H9 (cell line): ENCODE data around the gene UNC5A. TPM values are rescaled to one million over a fixed set of nuclear protein-coding genes. Genes with fewer than 3 reads are reported as not detected.

Source experiments
- DNase-seq: peaks from one replicate; pipeline ENCODE4 v3.0.0-alpha.2; 2017
- H2AFZ ChIP-seq: one replicate; pipeline ENCODE4 v1.6.1; 2013; ENCODE audit warnings: mild to moderate bottlenecking, low read length, control low read depth, moderate library complexity
- H2AK5ac ChIP-seq: 2 replicates; pipeline ENCODE4 v1.6.1; 2013; ENCODE audit warnings: low read length, control low read depth, mixed read lengths; ENCODE audit not compliant: insufficient read length
- H2BK120ac ChIP-seq: one replicate; pipeline ENCODE4 v1.6.1; 2013; ENCODE audit warnings: low read depth, mild to moderate bottlenecking, low read length, control low read depth, inconsistent platforms; ENCODE audit not compliant: poor library complexity, severe bottlenecking
- H2BK12ac ChIP-seq: 2 replicates; pipeline ENCODE4 v1.6.1; 2013; ENCODE audit warnings: low read length, control low read depth, mixed read lengths, low read depth; ENCODE audit not compliant: insufficient read length
- H2BK15ac ChIP-seq: 2 replicates; pipeline ENCODE4 v1.6.1; 2013; ENCODE audit warnings: low read depth, low read length, control low read depth
- H2BK20ac ChIP-seq: one replicate; pipeline ENCODE4 v1.6.1; 2013; ENCODE audit warnings: low read depth, mild to moderate bottlenecking, low read length, control low read depth, inconsistent platforms; ENCODE audit not compliant: poor library complexity, severe bottlenecking
- H2BK5ac ChIP-seq: 2 replicates; pipeline ENCODE4 v1.6.1; 2013; ENCODE audit warnings: low read length, control low read depth, mixed read lengths; ENCODE audit not compliant: insufficient read length
- H3K14ac ChIP-seq: 2 replicates; pipeline ENCODE4 v1.6.1; 2013; ENCODE audit warnings: low read length, control low read depth; ENCODE audit not compliant: insufficient read depth
- H3K18ac ChIP-seq: 2 replicates; pipeline ENCODE4 v1.6.1; 2013; ENCODE audit warnings: low read depth, mild to moderate bottlenecking, mixed read lengths, low read length, control low read depth; ENCODE audit not compliant: insufficient read length
- H3K23ac ChIP-seq: 2 replicates; pipeline ENCODE4 v1.6.1; 2013; ENCODE audit warnings: low read length, control low read depth, mixed read lengths, low read depth; ENCODE audit not compliant: insufficient read length
- H3K23me2 ChIP-seq: 2 replicates; pipeline ENCODE4 v1.6.1; 2013; ENCODE audit warnings: low read depth, mild to moderate bottlenecking, mixed read lengths, low read length, control low read depth; ENCODE audit not compliant: insufficient read length, poor library complexity, severe bottlenecking
- H3K27ac ChIP-seq: 2 replicates; pipeline ENCODE4 v1.5.1; 2013; ENCODE audit warnings: low read length, control low read depth, mixed read lengths, low read depth; ENCODE audit not compliant: insufficient read length
- H3K27me3 ChIP-seq: 2 replicates; pipeline ENCODE4 v1.6.1; 2013; ENCODE audit warnings: low read length, control low read depth, inconsistent platforms; ENCODE audit not compliant: insufficient read depth
- H3K4ac ChIP-seq: 2 replicates; pipeline ENCODE4 v1.6.1; 2013; ENCODE audit warnings: low read depth, mild to moderate bottlenecking, control low read depth, inconsistent platforms, low read length, moderate library complexity
- H3K4me1 ChIP-seq: 2 replicates; pipeline ENCODE4 v1.6.1; 2013; ENCODE audit warnings: low read length, control low read depth, inconsistent platforms; ENCODE audit not compliant: insufficient read depth
- H3K4me2 ChIP-seq: 2 replicates; pipeline ENCODE4 v1.6.1; 2013; ENCODE audit warnings: low read length, control low read depth, mixed read lengths; ENCODE audit not compliant: insufficient read length, insufficient read depth
- H3K56ac ChIP-seq: 2 replicates; pipeline ENCODE4 v1.6.1; 2013; ENCODE audit warnings: low read depth, mild to moderate bottlenecking, mixed read lengths, low read length, control low read depth; ENCODE audit not compliant: insufficient read length
- H3K79me1 ChIP-seq: 2 replicates; pipeline ENCODE4 v1.6.1; 2013; ENCODE audit warnings: low read depth, mild to moderate bottlenecking, moderate library complexity, low read length, control low read depth, inconsistent platforms; ENCODE audit not compliant: insufficient read depth, poor library complexity, severe bottlenecking
- H3K79me2 ChIP-seq: 2 replicates; pipeline ENCODE4 v1.6.1; 2013; ENCODE audit warnings: low read length, control low read depth, inconsistent platforms; ENCODE audit not compliant: insufficient read depth
- H3K9ac ChIP-seq: 2 replicates; pipeline ENCODE4 v1.6.1; 2013; ENCODE audit warnings: low read length, control low read depth, mixed read lengths; ENCODE audit not compliant: insufficient read length; ENCODE audit errors: extremely low read depth
- H3K9me3 ChIP-seq: one replicate; pipeline ENCODE4 v1.6.1; 2013; ENCODE audit warnings: low read depth, low read length, inconsistent platforms; ENCODE audit not compliant: control insufficient read depth
- H3T11ph ChIP-seq: one replicate; pipeline ENCODE4 v1.6.1; 2013; ENCODE audit warnings: mild to moderate bottlenecking, low read length, control low read depth, inconsistent platforms
- H4K20me1 ChIP-seq: one replicate; pipeline ENCODE4 v1.6.1; 2013; ENCODE audit not compliant: control insufficient read depth, insufficient read length, insufficient read depth
- H4K5ac ChIP-seq: 2 replicates; pipeline ENCODE4 v1.6.1; 2013; ENCODE audit warnings: low read depth, mild to moderate bottlenecking, mixed read lengths, low read length, control low read depth; ENCODE audit not compliant: insufficient read length
- H4K8ac ChIP-seq: replicated peaks from 2 replicates; pipeline ENCODE4 v1.6.1; 2013; ENCODE audit warnings: low read length, control low read depth, mixed read lengths, low read depth; ENCODE audit not compliant: insufficient read length
- H4K91ac ChIP-seq: 2 replicates; pipeline ENCODE4 v1.6.1; 2013; ENCODE audit warnings: low read depth, mild to moderate bottlenecking, moderate library complexity, mixed read lengths, low read length, control low read depth; ENCODE audit not compliant: insufficient read length
- H3K27ac Mint-ChIP-seq, 3 experiments: 2 replicates in 2 of 3; 3 replicates in 1 of 3; pipeline ENCODE4 v1.8.0; 2020 to 2021; ENCODE audit warnings: mixed read lengths in 3 of 3, mild to moderate bottlenecking in 1 of 3, moderate library complexity in 1 of 3
- H3K27me3 Mint-ChIP-seq: 2 replicates; pipeline ENCODE4 v1.8.0; 2021; ENCODE audit warnings: low read depth, mild to moderate bottlenecking, moderate library complexity, mixed read lengths
- H3K36me3 Mint-ChIP-seq, 3 experiments: 2 replicates in 2 of 3; 3 replicates in 1 of 3; pipeline ENCODE4 v1.8.0; 2020 to 2021; ENCODE audit warnings: low read depth in 3 of 3, mixed read lengths in 3 of 3; ENCODE audit not compliant: insufficient read depth in 1 of 3
- H3K4me1 Mint-ChIP-seq, 2 experiments: 2 replicates each; pipeline ENCODE4 v1.8.0; 2020; ENCODE audit warnings: mixed read lengths in 2 of 2
- H3K4me3 Mint-ChIP-seq, 2 experiments: 2 replicates in 1 of 2; 3 replicates in 1 of 2; pipeline ENCODE4 v1.8.0; 2020 to 2021; ENCODE audit warnings: mild to moderate bottlenecking in 2 of 2, mixed read lengths in 2 of 2, moderate library complexity in 1 of 2
- H3K9me3 Mint-ChIP-seq, 2 experiments: 2 replicates in 1 of 2; 3 replicates in 1 of 2; pipeline ENCODE4 v1.8.0; 2020; ENCODE audit warnings: mild to moderate bottlenecking in 2 of 2, mixed read lengths in 2 of 2, moderate library complexity in 1 of 2
- WGBS: extraction: QIAGEN DNeasy Blood & Tissue Kit; methylation state at CpG from one replicate; pipeline ENCODE4 v1.1.7; 2013; ENCODE audit warnings: missing lambda C conversion rate, low lambda C conversion rate, mixed read lengths; ENCODE audit not compliant: insufficient read length; ENCODE audit errors: extremely low coverage; 5-methylcytosine and 5-hydroxymethylcytosine counted together
- total RNA-seq: library from RNA; stranded (reverse); gene quantifications from 2 replicates; pipeline ENCODE4 v1.2.1, GENCODE V29; 2021
- TF ChIP-seq, protein P1 (sequence below): fragments of 200-600 bp; sonication (generic); conservative IDR thresholded peaks from 3 replicates; pipeline ENCODE4 v1.8.0; 2021; ENCODE audit warnings: antibody characterized with exemption, mild to moderate bottlenecking

UNC5A gene
- total RNA-seq, 1 experiment from 2014 or later: 4.4 TPM

GRCh38 chr5:176810687-176811501 is 535 bp downstream of the UNC5A start:
- no peak overlapping the region for H3K4ac ChIP-seq
- no peak overlapping the region for H2BK120ac ChIP-seq
- no peak overlapping the region for H4K8ac ChIP-seq
- H3K56ac ChIP-seq: no peak overlapping the region
- TF ChIP-seq, protein P1, sequence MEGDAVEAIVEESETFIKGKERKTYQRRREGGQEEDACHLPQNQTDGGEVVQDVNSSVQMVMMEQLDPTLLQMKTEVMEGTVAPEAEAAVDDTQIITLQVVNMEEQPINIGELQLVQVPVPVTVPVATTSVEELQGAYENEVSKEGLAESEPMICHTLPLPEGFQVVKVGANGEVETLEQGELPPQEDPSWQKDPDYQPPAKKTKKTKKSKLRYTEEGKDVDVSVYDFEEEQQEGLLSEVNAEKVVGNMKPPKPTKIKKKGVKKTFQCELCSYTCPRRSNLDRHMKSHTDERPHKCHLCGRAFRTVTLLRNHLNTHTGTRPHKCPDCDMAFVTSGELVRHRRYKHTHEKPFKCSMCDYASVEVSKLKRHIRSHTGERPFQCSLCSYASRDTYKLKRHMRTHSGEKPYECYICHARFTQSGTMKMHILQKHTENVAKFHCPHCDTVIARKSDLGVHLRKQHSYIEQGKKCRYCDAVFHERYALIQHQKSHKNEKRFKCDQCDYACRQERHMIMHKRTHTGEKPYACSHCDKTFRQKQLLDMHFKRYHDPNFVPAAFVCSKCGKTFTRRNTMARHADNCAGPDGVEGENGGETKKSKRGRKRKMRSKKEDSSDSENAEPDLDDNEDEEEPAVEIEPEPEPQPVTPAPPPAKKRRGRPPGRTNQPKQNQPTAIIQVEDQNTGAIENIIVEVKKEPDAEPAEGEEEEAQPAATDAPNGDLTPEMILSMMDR: no peak
- no peaks in the 10 kb centered on the region for H4K20me1 ChIP-seq
- H2AFZ ChIP-seq: no peak overlapping the region
- Mint-ChIP-seq H3K36me3 (no peaks in the 10 kb centered on the region; a peak in 2 of 7 replicates), H3K4me3 (peak overlapping the region; percentile 69 to 88), H3K27me3 (peaks cover 79% of the 10 kb centered on the region), H3K4me1 (peaks cover 33 to 54% of the 10 kb centered on the region in 2 experiments), H3K27ac (no peak overlapping the region), H3K9me3 (no peaks in the 10 kb centered on the region; a peak in 1 of 5 replicates)
- no CpG with 5 or more reads among the region's 68 CpGs for WGBS
- no peaks in the 10 kb centered on the region for H3K79me2 ChIP-seq
- H2BK15ac ChIP-seq: no peak overlapping the region
- no peak overlapping the region for H2BK20ac ChIP-seq
- no peak overlapping the region for H4K91ac ChIP-seq
- H3K23me2 ChIP-seq: peaks cover 15% of the 10 kb centered on the region
- H2BK12ac ChIP-seq: no peak overlapping the region
- H3K27me3 ChIP-seq: peaks cover 16% of the 10 kb centered on the region; the same call in 1 of the 2 replicates
- H3K9me3 ChIP-seq: no peaks in the 10 kb centered on the region
- no peak overlapping the region for H2AK5ac ChIP-seq
- no peak overlapping the region for H3K9ac ChIP-seq
- H3T11ph ChIP-seq: no peak overlapping the region
- H3K4me1 ChIP-seq: no peaks in the 10 kb centered on the region; the same call in 1 of the 2 replicates
- no peak overlapping the region for H3K27ac ChIP-seq
- H3K79me1 ChIP-seq: no peaks in the 10 kb centered on the region
- H3K18ac ChIP-seq: no peak overlapping the region
- DNase-seq: no peak
- no peak overlapping the region for H3K14ac ChIP-seq
- no peak overlapping the region for H3K23ac ChIP-seq
- H3K4me2 ChIP-seq: peak overlapping the region; percentile 65
- H2BK5ac ChIP-seq: no peak overlapping the region
- no peak overlapping the region for H4K5ac ChIP-seq
